GM12801 (cell line): ENCODE measurements around the gene MFSD6.

ENCODE experiments used
- TF ChIP-seq, protein P1 (sequence below): IDR thresholded peaks from one replicate; pipeline ENCODE4 v1.5.1; 2011; ENCODE audit warnings: control low read depth; ENCODE audit not compliant: insufficient read length; ENCODE audit errors: extremely low read depth

Gene MFSD6

DNA sequence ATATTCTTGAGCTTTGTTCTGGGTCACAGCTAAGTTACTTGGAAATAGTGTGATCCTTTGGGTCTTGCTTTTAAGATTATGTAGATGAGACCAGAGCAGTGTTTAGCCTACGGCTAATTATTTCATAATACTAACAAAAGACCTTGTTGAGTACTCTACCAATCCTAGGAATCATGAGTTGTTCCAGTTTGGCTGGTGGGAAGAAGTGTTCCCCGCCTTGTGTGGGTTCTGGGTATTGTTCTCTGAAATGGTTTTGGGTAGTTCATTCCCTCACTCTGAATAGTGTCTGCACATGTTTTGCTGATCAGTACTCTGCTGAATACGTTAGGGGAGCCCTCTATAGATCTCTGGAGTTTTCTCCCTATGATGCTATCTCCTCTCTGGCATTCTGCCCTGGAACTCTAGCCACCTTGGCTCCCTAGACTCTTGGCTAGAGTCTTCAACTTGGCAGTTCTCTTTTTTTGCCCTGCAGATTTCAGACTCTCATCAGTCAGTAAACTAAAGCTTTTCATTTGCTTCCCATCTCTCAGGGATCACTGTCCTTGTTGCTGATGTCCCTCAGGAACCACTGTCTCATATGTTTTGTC lies 78.0 kb downstream of the MFSD6 start:
- TF ChIP-seq, protein P1, sequence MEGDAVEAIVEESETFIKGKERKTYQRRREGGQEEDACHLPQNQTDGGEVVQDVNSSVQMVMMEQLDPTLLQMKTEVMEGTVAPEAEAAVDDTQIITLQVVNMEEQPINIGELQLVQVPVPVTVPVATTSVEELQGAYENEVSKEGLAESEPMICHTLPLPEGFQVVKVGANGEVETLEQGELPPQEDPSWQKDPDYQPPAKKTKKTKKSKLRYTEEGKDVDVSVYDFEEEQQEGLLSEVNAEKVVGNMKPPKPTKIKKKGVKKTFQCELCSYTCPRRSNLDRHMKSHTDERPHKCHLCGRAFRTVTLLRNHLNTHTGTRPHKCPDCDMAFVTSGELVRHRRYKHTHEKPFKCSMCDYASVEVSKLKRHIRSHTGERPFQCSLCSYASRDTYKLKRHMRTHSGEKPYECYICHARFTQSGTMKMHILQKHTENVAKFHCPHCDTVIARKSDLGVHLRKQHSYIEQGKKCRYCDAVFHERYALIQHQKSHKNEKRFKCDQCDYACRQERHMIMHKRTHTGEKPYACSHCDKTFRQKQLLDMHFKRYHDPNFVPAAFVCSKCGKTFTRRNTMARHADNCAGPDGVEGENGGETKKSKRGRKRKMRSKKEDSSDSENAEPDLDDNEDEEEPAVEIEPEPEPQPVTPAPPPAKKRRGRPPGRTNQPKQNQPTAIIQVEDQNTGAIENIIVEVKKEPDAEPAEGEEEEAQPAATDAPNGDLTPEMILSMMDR: no peak

GRCh38 chr2:190488516-190489233 lies 80.5 kb downstream of the MFSD6 start:
- TF ChIP-seq, protein P1: no peak

GRCh38 chr2:190489475-190489874 lies 81.3 kb downstream of the MFSD6 start:
- TF ChIP-seq, protein P1: no peak

DNA sequence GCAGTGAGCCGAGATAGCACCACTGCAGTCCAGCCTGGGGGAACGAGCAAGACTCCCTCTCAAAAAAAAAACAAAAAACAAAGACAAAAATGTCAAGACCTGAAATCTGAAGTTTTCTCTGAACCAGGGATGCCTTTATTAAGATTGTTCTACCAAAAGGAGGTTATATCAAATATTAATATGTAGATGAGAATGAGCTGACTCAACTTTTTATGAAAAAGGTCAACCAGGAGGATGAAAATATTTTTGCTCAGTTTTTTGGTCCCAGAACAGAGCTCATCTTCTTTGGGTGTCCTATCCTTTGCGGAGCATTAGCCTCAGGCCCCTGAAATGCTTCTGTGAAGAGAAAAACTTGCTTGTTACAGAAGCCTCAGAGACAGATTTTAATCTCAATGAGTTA lies 82.3 kb downstream of the MFSD6 start:
- TF ChIP-seq, protein P1: no peak

DNA sequence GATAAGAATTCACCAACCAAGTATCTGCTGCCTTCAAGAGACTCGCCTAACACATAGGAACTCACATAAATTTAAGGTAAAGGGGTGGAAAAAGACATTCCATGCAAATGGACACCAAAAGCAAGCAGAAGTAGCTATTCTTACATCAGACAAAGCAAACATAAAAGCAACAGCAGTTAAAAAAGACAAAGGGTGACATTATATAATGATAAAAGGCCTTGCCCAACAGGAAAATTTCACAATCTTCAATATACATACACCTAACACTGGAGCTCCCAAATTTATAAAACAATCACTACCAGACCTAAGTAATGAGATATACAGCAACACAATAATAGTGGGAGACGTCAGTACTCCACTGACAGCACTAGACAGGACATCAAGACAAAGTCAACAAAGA lies 84.9 kb downstream of the MFSD6 start:
- TF ChIP-seq, protein P1: no peak

- TF ChIP-seq, protein P1: no peak
Observed at GRCh38 chr2:190497428-190497827, 89.3 kb downstream of the MFSD6 start.

GRCh38 chr2:190499273-190499672 lies 91.1 kb downstream of the MFSD6 start:
- TF ChIP-seq, protein P1: no peak
